Gastrocnemius medialis (tissue), 4 donors: ENCODE results near the gene APPBP2.

Source experiments
- CTCF ChIP-seq, 5 experiments: fragments of 450-650 bp in 3 of 5; fragments of 200-600 bp in 2 of 5; sonication (generic) in 2 of 5; IDR thresholded peaks in 4 of 5; conservative IDR thresholded peaks in 1 of 5; 1 replicate in 4 of 5; 2 replicates in 1 of 5; pipeline ENCODE4 v1.5.1; 2016 to 2019; ENCODE audit warnings: antibody characterized with exemption in 5 of 5, mild to moderate bottlenecking in 3 of 5, moderate library complexity in 3 of 5
- POLR2A ChIP-seq, 2 donors: fragments of 450-650 bp; IDR thresholded peaks; one replicate each; pipeline ENCODE4 v1.6.1; 2017; ENCODE audit warnings: antibody characterized with exemption in 2 of 2, mild to moderate bottlenecking in 2 of 2, moderate library complexity in 2 of 2

GRCh38 chr17:60522889-60523626 is 3.0 kb downstream of the APPBP2 start:
- TF ChIP-seq CTCF (IDR thresholded peaks at IDR 0.05 in 4 of 5, conservative IDR thresholded peaks at IDR 0.05 in 1 of 5) (no peak), POLR2A (IDR thresholded peaks at IDR 0.05) (no peak)
